ENCODE measurements around the gene RASL12. TPM values are rescaled to one million over a fixed set of nuclear protein-coding genes. Genes with fewer than 3 reads are reported as not detected.

Gene RASL12
- total RNA-seq, 1 donor from 2014 or later, result 85.7 TPM

DNA sequence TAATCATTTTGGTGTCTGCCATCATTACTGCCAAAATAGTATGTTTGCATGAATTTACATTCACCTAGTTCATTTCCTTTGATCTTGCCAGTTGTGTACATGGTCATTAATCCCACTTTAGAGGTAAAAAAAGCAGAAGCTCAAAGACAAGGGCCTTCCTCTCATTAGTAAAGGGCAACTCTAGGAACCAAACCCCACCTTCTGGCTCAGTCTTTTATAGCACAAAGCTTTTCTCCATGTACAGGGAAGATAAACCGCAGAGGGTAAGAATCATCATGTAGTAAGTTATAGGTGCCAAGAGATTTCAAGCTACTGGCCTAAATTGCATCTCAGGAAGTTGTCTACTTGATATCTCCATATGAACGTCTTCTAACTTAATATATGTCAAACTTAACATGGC lies 58.8 kb downstream of the RASL12 start:
- intact Hi-C loops (cut with DNase I), result no loop called here
- Histone ChIP-seq H3K36me3 (peaks cover 0 to 14% of the 10 kb centered on the region in 2 donors), H3K4me1 (no peaks in the 10 kb centered on the region), H3K27ac (no peak overlapping the region), H3K9me3 (no peaks in the 10 kb centered on the region), H3K27me3 (no peaks in the 10 kb centered on the region), H3K4me3 (no peak overlapping the region)
- TF ChIP-seq, protein P1, sequence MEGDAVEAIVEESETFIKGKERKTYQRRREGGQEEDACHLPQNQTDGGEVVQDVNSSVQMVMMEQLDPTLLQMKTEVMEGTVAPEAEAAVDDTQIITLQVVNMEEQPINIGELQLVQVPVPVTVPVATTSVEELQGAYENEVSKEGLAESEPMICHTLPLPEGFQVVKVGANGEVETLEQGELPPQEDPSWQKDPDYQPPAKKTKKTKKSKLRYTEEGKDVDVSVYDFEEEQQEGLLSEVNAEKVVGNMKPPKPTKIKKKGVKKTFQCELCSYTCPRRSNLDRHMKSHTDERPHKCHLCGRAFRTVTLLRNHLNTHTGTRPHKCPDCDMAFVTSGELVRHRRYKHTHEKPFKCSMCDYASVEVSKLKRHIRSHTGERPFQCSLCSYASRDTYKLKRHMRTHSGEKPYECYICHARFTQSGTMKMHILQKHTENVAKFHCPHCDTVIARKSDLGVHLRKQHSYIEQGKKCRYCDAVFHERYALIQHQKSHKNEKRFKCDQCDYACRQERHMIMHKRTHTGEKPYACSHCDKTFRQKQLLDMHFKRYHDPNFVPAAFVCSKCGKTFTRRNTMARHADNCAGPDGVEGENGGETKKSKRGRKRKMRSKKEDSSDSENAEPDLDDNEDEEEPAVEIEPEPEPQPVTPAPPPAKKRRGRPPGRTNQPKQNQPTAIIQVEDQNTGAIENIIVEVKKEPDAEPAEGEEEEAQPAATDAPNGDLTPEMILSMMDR (IDR thresholded peaks at IDR 0.05), result no peak
- TF ChIP-seq POLR2A (IDR thresholded peaks at IDR 0.05), result no peak
- TF ChIP-seq POLR2AphosphoS5 (IDR thresholded peaks at IDR 0.05; ENCODE audit: insufficient read depth in 1 of 2, low read depth in 1 of 2), result no peak
- no peak for DNase-seq (ENCODE audit: extremely low spot score in 2 of 2)

DNA sequence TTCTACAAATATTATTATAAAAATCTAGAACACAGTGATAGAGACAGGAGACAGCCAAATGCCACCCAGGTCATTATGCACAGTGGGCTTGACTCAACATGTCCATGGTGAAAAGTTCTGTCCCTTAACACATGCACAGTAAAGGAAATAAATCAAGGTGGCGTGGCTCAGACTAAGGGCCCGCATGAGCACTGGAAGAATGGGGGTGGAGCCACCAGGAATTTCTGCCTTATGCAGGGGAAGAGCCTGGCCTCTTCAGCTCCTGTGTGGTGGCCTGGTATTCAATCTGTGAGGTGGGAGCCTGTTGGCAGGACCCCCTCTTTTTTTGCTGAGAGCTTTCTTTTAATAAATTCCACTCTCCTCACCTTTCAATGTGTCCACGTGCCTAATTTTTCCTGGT lies 60.9 kb downstream of the RASL12 start:
- Histone ChIP-seq H3K36me3 (peaks cover 0 to 5% of the 10 kb centered on the region in 2 donors), H3K4me1 (no peaks in the 10 kb centered on the region), H3K27ac (no peak overlapping the region), H3K4me3 (no peak overlapping the region), H3K9me3 (no peaks in the 10 kb centered on the region), H3K27me3 (no peaks in the 10 kb centered on the region)
- DNase-seq (ENCODE audit: extremely low spot score in 2 of 2), result no peak
- TF ChIP-seq, protein P1 (IDR thresholded peaks at IDR 0.05), result no peak
- TF ChIP-seq POLR2AphosphoS5 (IDR thresholded peaks at IDR 0.05; ENCODE audit: insufficient read depth in 1 of 2, low read depth in 1 of 2) (no peak), POLR2A (IDR thresholded peaks at IDR 0.05) (no peak)
- intact Hi-C loops (cut with DNase I), result no loop called here

DNA sequence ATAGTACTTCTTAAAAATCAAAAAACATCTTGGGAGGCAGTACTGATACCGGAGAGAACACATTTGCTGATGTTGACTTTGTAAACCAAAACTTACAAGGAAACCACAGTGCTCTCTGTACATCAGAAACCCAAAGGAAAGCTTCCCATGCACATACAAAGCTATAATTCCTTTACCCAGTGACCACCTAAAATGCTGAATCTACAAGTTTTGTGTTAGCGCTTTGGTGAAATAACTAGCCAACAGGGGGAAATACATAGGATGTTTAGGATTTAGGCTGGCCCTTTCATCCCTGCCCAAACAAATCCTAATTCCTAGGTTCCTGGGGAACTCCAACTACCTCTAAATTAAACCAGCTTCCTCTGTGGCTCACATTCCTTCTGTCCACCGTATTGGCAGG lies 62.8 kb downstream of the RASL12 start:
- H3K27me3 ChIP-seq, result no peaks in the 10 kb centered on the region
- DNase-seq (ENCODE audit: extremely low spot score in 2 of 2), result no peak
- H3K4me1 ChIP-seq, result no peaks in the 10 kb centered on the region
- no peaks in the 10 kb centered on the region for H3K9me3 ChIP-seq
- H3K36me3 ChIP-seq, result no peaks in the 10 kb centered on the region
- no peak overlapping the region for H3K4me3 ChIP-seq
- intact Hi-C loops (cut with DNase I), result no loop called here
- TF ChIP-seq POLR2A (IDR thresholded peaks at IDR 0.05), result no peak
- TF ChIP-seq, protein P1 (IDR thresholded peaks at IDR 0.05), result no peak
- TF ChIP-seq POLR2AphosphoS5 (IDR thresholded peaks at IDR 0.05; ENCODE audit: insufficient read depth in 1 of 2, low read depth in 1 of 2), result no peak
- H3K27ac ChIP-seq, result no peak overlapping the region

Small RNAs within 50 kb of the gene (small RNA-seq; reads per million reads assigned to genes)
- gene AC013553.1, result not detected

Other genes with a start within 250 kb of the RASL12 start
- gene PIF1, start 242.3 kb downstream of the RASL12 start, total RNA-seq, result 6.6 TPM
- gene PLEKHO2, start 226.1 kb downstream of the RASL12 start, total RNA-seq, result 34.9 TPM
- gene ANKDD1A, start 156.1 kb downstream of the RASL12 start, total RNA-seq, result 17.7 TPM
- gene SPG21, start 78.1 kb downstream of the RASL12 start, total RNA-seq, result 62.6 TPM
- gene MTFMT, start 38.4 kb downstream of the RASL12 start, total RNA-seq, result 18.7 TPM
- not detected for gene SLC51B, start 22.6 kb downstream of the RASL12 start, total RNA-seq
- not detected for gene KBTBD13, start 8.8 kb upstream of the RASL12 start, total RNA-seq
- gene UBAP1L, start 47.2 kb upstream of the RASL12 start, total RNA-seq, result 5.4 TPM
- gene PDCD7, start 65.8 kb upstream of the RASL12 start, total RNA-seq, result 16.5 TPM
- gene CLPX, start 117.4 kb upstream of the RASL12 start, total RNA-seq, result 46.4 TPM
- 129 TPM for gene CILP, start 143.5 kb upstream of the RASL12 start, total RNA-seq
- 12.8 TPM for gene PARP16, start 218.9 kb upstream of the RASL12 start, total RNA-seq
- gene RNU5A-1, start 228.1 kb upstream of the RASL12 start, total RNA-seq, result not detected
- not detected for gene RNU5B-1, start 236.7 kb upstream of the RASL12 start, total RNA-seq